ENCODE data around the gene PPP1R9A. TPM values are rescaled to one million over a fixed set of nuclear protein-coding genes. Genes with fewer than 3 reads are reported as not detected.

The PPP1R9A gene
- total RNA-seq, 4 donors from 2014 or later = 4.7 to 23.9 (median 11.8) TPM

GRCh38 chr7:95205665-95206225 lies 298.4 kb downstream of the PPP1R9A start:
- Histone ChIP-seq H3K27me3 (no peaks in the 10 kb centered on the region), H3K9me3 (no peaks in the 10 kb centered on the region), H3K27ac (no peak overlapping the region), H3K4me1 (no peaks in the 10 kb centered on the region), H3K36me3 (no peaks in the 10 kb centered on the region), H3K4me3 (no peak overlapping the region)
- DNase-seq = no peak
- TF ChIP-seq CTCF (IDR thresholded peaks at IDR 0.05) = no peak
- TF ChIP-seq POLR2A (IDR thresholded peaks at IDR 0.05) = no peak

GRCh38 chr7:95209276-95209675 lies 301.9 kb downstream of the PPP1R9A start:
- TF ChIP-seq CTCF (IDR thresholded peaks at IDR 0.05) (no peak), POLR2A (IDR thresholded peaks at IDR 0.05) (no peak)
- H3K36me3 ChIP-seq = no peaks in the 10 kb centered on the region
- H3K4me3 ChIP-seq = no peak overlapping the region
- H3K9me3 ChIP-seq = no peaks in the 10 kb centered on the region
- no peaks in the 10 kb centered on the region for H3K4me1 ChIP-seq
- no peaks in the 10 kb centered on the region for H3K27me3 ChIP-seq
- no peak for DNase-seq
- no peak overlapping the region for H3K27ac ChIP-seq

- Histone ChIP-seq H3K27me3 (no peaks in the 10 kb centered on the region), H3K4me3 (no peak overlapping the region), H3K4me1 (no peaks in the 10 kb centered on the region), H3K36me3 (no peaks in the 10 kb centered on the region), H3K27ac (no peak overlapping the region), H3K9me3 (no peaks in the 10 kb centered on the region)
- TF ChIP-seq CTCF (IDR thresholded peaks at IDR 0.05) (no peak), POLR2A (IDR thresholded peaks at IDR 0.05) (no peak)
- DNase-seq = no peak
These were observed 302.4 kb downstream of the PPP1R9A start for GRCh38 chr7:95209788-95210187.

- DNase-seq = no peak
- H3K36me3 ChIP-seq = no peaks in the 10 kb centered on the region
- no peaks in the 10 kb centered on the region for H3K4me1 ChIP-seq
- TF ChIP-seq POLR2A (IDR thresholded peaks at IDR 0.05) (no peak), CTCF (IDR thresholded peaks at IDR 0.05) (no peak)
- H3K9me3 ChIP-seq = no peaks in the 10 kb centered on the region
- no peak overlapping the region for H3K27ac ChIP-seq
- no peaks in the 10 kb centered on the region for H3K27me3 ChIP-seq
- no peak overlapping the region for H3K4me3 ChIP-seq
These were observed 305.8 kb downstream of the PPP1R9A start for GRCh38 chr7:95213148-95213547.

- no peaks in the 10 kb centered on the region for H3K9me3 ChIP-seq
- peak in 1 of 3 donors; percentile 46 for DNase-seq
- no peak overlapping the region for H3K27ac ChIP-seq
- no peak for TF ChIP-seq POLR2A (IDR thresholded peaks at IDR 0.05)
- no peak for TF ChIP-seq CTCF (IDR thresholded peaks at IDR 0.05)
- no peaks in the 10 kb centered on the region for H3K27me3 ChIP-seq
- no peaks in the 10 kb centered on the region for H3K4me1 ChIP-seq
- H3K4me3 ChIP-seq = no peak overlapping the region
- H3K36me3 ChIP-seq = no peaks in the 10 kb centered on the region
These were observed 306.6 kb downstream of the PPP1R9A start for GRCh38 chr7:95213809-95214492.

Data from Peyer's patch (tissue), 4 donors.